ENCODE results near the gene VAX1.

Gene VAX1

GRCh38 chr10:117139581-117140524 is 1.8 kb upstream of the VAX1 start:
- H2AK5ac ChIP-seq (ENCODE audit: low read depth, low read length) = peak overlapping the region; percentile 88
- WGBS, 2 donors (ENCODE audit: extremely low coverage in 2 of 2, insufficient read length in 2 of 2, insufficient replicate concordance in 1 of 2) = no CpG with 5 or more reads among the region's 72 CpGs
- H3K14ac ChIP-seq (ENCODE audit: low read length) = no peak overlapping the region
- peak overlapping the region; percentile 19 for H3K4ac ChIP-seq (ENCODE audit: low read length)
- H2BK120ac ChIP-seq (ENCODE audit: low read depth, low read length) = peak overlapping the region; percentile 100
- peak overlapping the region; percentile 54 for H3K9ac ChIP-seq (ENCODE audit: low read depth, low read length, poor library complexity)
- peak overlapping the region; percentile 98 for H4K91ac ChIP-seq (ENCODE audit: low read depth, low read length, poor library complexity)
- H2BK5ac ChIP-seq (ENCODE audit: low read length) = peak overlapping the region; percentile 97
- H3K36me3 ChIP-seq (replicated peaks in 1 of 2; ENCODE audit: control insufficient read depth in 2 of 2, insufficient read depth in 2 of 2, low read length in 2 of 2) = peaks cover 0 to 2% of the 10 kb centered on the region in 2 donors
- peaks cover 5 to 15% of the 10 kb centered on the region in 2 donors for H3K9me3 ChIP-seq (replicated peaks in 1 of 2; ENCODE audit: control insufficient read depth in 2 of 2, insufficient read depth in 1 of 2, low read depth in 1 of 2, low read length in 2 of 2)
- peaks cover 10 to 97% (median 55%) of the 10 kb centered on the region in 3 experiments for H3K27me3 ChIP-seq (ENCODE audit: control insufficient read depth in 3 of 3, insufficient read depth in 3 of 3, low read depth in 1 of 3, low read length in 3 of 3)
- H3K18ac ChIP-seq (ENCODE audit: low read length) = peak overlapping the region; percentile 94
- no peak for DNase-seq (ENCODE audit: low spot score)
- H3K4me2 ChIP-seq (ENCODE audit: insufficient read depth, low read length, poor library complexity, severe bottlenecking) = peak overlapping the region; percentile 87
- H4K8ac ChIP-seq (ENCODE audit: low read depth, low read length) = peak overlapping the region; percentile 48
- H3K79me1 ChIP-seq (ENCODE audit: low read depth, low read length) = peaks cover 11% of the 10 kb centered on the region
- H2AFZ ChIP-seq (ENCODE audit: low read length) = peak overlapping the region; percentile 53
- H3K27ac ChIP-seq (replicated peaks; ENCODE audit: low read length) = peak overlapping the region; percentile 98
- peaks cover 0 to 21% of the 10 kb centered on the region in 2 donors for H3K4me1 ChIP-seq (ENCODE audit: control insufficient read depth in 2 of 2, insufficient read depth in 1 of 2, low read depth in 1 of 2, low read length in 2 of 2)
- peak overlapping the region; percentile 99 for H2BK12ac ChIP-seq (ENCODE audit: low read length)
- no peak overlapping the region for H3K23ac ChIP-seq (ENCODE audit: low read depth, low read length, poor library complexity)
- peak overlapping the region; percentile 98 for H2BK15ac ChIP-seq (ENCODE audit: low read length)
- peak overlapping the region in 1 of 2 donors; percentile 67 for H3K4me3 ChIP-seq (ENCODE audit: low read length in 2 of 2)

- H3K18ac ChIP-seq (ENCODE audit: low read length) = peak overlapping the region; percentile 81
- H3K79me1 ChIP-seq (ENCODE audit: low read depth, low read length) = peaks cover 11% of the 10 kb centered on the region
- H2BK15ac ChIP-seq (ENCODE audit: low read length) = no peak overlapping the region
- peaks cover 0 to 25% of the 10 kb centered on the region in 2 donors for H3K4me1 ChIP-seq (ENCODE audit: control insufficient read depth in 2 of 2, insufficient read depth in 1 of 2, low read depth in 1 of 2, low read length in 2 of 2)
- no peak overlapping the region for H3K4ac ChIP-seq (ENCODE audit: low read length)
- H3K36me3 ChIP-seq (replicated peaks in 1 of 2; ENCODE audit: control insufficient read depth in 2 of 2, insufficient read depth in 2 of 2, low read length in 2 of 2) = peaks cover 0 to 2% of the 10 kb centered on the region in 2 donors
- peaks cover 10 to 96% (median 64%) of the 10 kb centered on the region in 3 experiments for H3K27me3 ChIP-seq (ENCODE audit: control insufficient read depth in 3 of 3, insufficient read depth in 3 of 3, low read depth in 1 of 3, low read length in 3 of 3)
- H3K9ac ChIP-seq (ENCODE audit: low read depth, low read length, poor library complexity) = no peak overlapping the region
- no peak overlapping the region for H2BK5ac ChIP-seq (ENCODE audit: low read length)
- no peak overlapping the region for H3K4me3 ChIP-seq (ENCODE audit: low read length in 2 of 2)
- H3K23ac ChIP-seq (ENCODE audit: low read depth, low read length, poor library complexity) = no peak overlapping the region
- H3K9me3 ChIP-seq (replicated peaks in 1 of 2; ENCODE audit: control insufficient read depth in 2 of 2, insufficient read depth in 1 of 2, low read depth in 1 of 2, low read length in 2 of 2) = peaks cover 2 to 16% of the 10 kb centered on the region in 2 donors
- H2BK12ac ChIP-seq (ENCODE audit: low read length) = no peak overlapping the region
- WGBS, 2 donors (ENCODE audit: extremely low coverage in 2 of 2, insufficient read length in 2 of 2, insufficient replicate concordance in 1 of 2) = no CpG with 5 or more reads among the region's 19 CpGs
- peak; percentile 88 for DNase-seq (ENCODE audit: low spot score)
- no peak overlapping the region for H4K8ac ChIP-seq (ENCODE audit: low read depth, low read length)
- no peak overlapping the region for H2AK5ac ChIP-seq (ENCODE audit: low read depth, low read length)
- H2AFZ ChIP-seq (ENCODE audit: low read length) = no peak overlapping the region
- H3K4me2 ChIP-seq (ENCODE audit: insufficient read depth, low read length, poor library complexity, severe bottlenecking) = peak overlapping the region; percentile 28
- no peak overlapping the region for H4K91ac ChIP-seq (ENCODE audit: low read depth, low read length, poor library complexity)
- H2BK120ac ChIP-seq (ENCODE audit: low read depth, low read length) = peak overlapping the region; percentile 99
- no peak overlapping the region for H3K14ac ChIP-seq (ENCODE audit: low read length)
- peak overlapping the region; percentile 93 for H3K27ac ChIP-seq (replicated peaks; ENCODE audit: low read length)
Observed at GRCh38 chr10:117138838-117139580, 939 bp upstream of the VAX1 start.

DNA sequence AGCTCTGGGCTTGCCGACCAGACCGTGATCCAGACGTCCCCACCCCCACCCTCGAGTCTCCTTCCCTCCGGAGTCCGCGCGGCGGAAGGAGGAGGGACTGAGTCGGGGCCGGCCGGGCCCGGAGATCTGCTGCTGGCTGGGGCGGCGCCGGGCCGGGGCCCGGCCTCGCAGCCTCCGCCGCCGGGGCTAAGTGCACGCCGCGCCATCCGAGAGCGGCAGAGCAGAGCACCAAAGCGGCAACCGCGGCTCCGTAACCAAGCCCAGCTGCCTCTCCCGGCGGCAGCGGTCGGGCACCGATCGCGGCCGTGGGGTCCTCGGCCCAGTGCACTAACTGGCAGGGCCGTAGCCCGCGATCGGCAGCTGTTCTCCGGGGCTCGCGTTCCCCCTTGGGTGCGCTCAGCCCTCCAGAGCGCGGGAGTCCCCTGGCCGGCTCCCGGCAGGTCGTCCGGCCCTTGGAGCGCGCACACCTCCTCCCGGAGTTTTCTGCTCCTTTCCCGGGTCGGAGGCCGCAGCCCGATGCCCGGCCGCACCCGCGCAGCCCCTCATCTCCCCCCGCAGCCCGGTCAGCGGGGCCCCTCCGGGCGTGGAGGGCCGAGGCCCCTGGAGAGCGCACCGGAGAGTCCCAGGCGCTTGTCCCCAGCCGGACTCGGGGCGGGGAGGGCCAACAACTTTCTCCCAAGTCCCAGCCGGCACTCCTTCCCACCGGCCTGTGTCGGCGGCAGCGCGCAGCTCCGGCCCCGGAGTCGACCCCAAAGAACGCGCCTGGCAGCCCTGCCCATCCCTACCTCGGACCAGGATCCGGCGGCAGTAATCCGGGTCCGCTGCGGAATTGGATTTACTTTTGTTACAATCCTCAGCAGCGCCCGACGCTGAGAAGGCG is 799 bp downstream of the VAX1 start:
- no CpG with 5 or more reads among the region's 98 CpGs for WGBS, 2 donors (ENCODE audit: extremely low coverage in 2 of 2, insufficient read length in 2 of 2, insufficient replicate concordance in 1 of 2)
- H3K23ac ChIP-seq (ENCODE audit: low read depth, low read length, poor library complexity) = peak overlapping the region; percentile 91
- H3K27ac ChIP-seq (replicated peaks; ENCODE audit: low read length) = peak overlapping the region; percentile 93
- peak overlapping the region; percentile 94 for H3K14ac ChIP-seq (ENCODE audit: low read length)
- H2BK15ac ChIP-seq (ENCODE audit: low read length) = peak overlapping the region; percentile 99
- H4K8ac ChIP-seq (ENCODE audit: low read depth, low read length) = peak overlapping the region; percentile 92
- peaks cover 0 to 2% of the 10 kb centered on the region in 2 donors for H3K36me3 ChIP-seq (replicated peaks in 1 of 2; ENCODE audit: control insufficient read depth in 2 of 2, insufficient read depth in 2 of 2, low read length in 2 of 2)
- H2AFZ ChIP-seq (ENCODE audit: low read length) = peak overlapping the region; percentile 93
- H3K9ac ChIP-seq (ENCODE audit: low read depth, low read length, poor library complexity) = peak overlapping the region; percentile 100
- peaks cover 15 to 96% (median 75%) of the 10 kb centered on the region in 3 experiments for H3K27me3 ChIP-seq (ENCODE audit: control insufficient read depth in 3 of 3, insufficient read depth in 3 of 3, low read depth in 1 of 3, low read length in 3 of 3)
- peaks cover 6 to 30% of the 10 kb centered on the region in 2 donors for H3K4me1 ChIP-seq (ENCODE audit: control insufficient read depth in 2 of 2, insufficient read depth in 1 of 2, low read depth in 1 of 2, low read length in 2 of 2)
- H3K9me3 ChIP-seq (replicated peaks in 1 of 2; ENCODE audit: control insufficient read depth in 2 of 2, insufficient read depth in 1 of 2, low read depth in 1 of 2, low read length in 2 of 2) = peaks cover 2 to 16% of the 10 kb centered on the region in 2 donors
- no peak for DNase-seq (ENCODE audit: low spot score)
- H3K4ac ChIP-seq (ENCODE audit: low read length) = peak overlapping the region; percentile 98
- peak overlapping the region; percentile 100 for H2BK5ac ChIP-seq (ENCODE audit: low read length)
- peak overlapping the region; percentile 85 for H4K91ac ChIP-seq (ENCODE audit: low read depth, low read length, poor library complexity)
- peaks cover 11% of the 10 kb centered on the region for H3K79me1 ChIP-seq (ENCODE audit: low read depth, low read length)
- H2AK5ac ChIP-seq (ENCODE audit: low read depth, low read length) = peak overlapping the region; percentile 90
- H3K18ac ChIP-seq (ENCODE audit: low read length) = peak overlapping the region; percentile 100
- H2BK120ac ChIP-seq (ENCODE audit: low read depth, low read length) = peak overlapping the region; percentile 97
- H3K4me2 ChIP-seq (ENCODE audit: insufficient read depth, low read length, poor library complexity, severe bottlenecking) = peak overlapping the region; percentile 97
- peak overlapping the region; percentile 47 for H2BK12ac ChIP-seq (ENCODE audit: low read length)
- H3K4me3 ChIP-seq (ENCODE audit: low read length in 2 of 2) = peak overlapping the region; percentile 25 to 89

All from neuronal stem cell (in vitro differentiated cells).